RWPE2 (cell line): ENCODE data around the gene PNPO.

Experiments
- ATAC-seq: fragments of 200-7000 bp; cut with Tn5 transposase; 3 replicates; pipeline ENCODE4 v1.9.1; 2021; ENCODE audit warnings: low read depth
- DNase-seq: peaks from one replicate; pipeline ENCODE4 v3.0.0-alpha.2; 2020; ENCODE audit warnings: low spot score
- H3K27ac ChIP-seq: fragments of 450-650 bp; 2 replicates; pipeline ENCODE4 v1.5.1; 2017; ENCODE audit warnings: mild to moderate bottlenecking; ENCODE audit not compliant: poor library complexity, severe bottlenecking
- H3K27me3 ChIP-seq: fragments of 250-450 bp; sonication (Bioruptor Pico); 2 replicates; pipeline ENCODE4 v1.5.1; 2021; ENCODE audit warnings: mild to moderate bottlenecking, moderate library complexity; ENCODE audit not compliant: insufficient read depth, poor library complexity, severe bottlenecking
- H3K36me3 ChIP-seq: fragments of 250-450 bp; sonication (Bioruptor Pico); 2 replicates; pipeline ENCODE4 v1.5.1; 2020; ENCODE audit warnings: low read depth, mild to moderate bottlenecking, moderate library complexity
- H3K4me1 ChIP-seq: fragments of 250-450 bp; sonication (Bioruptor Pico); 2 replicates; pipeline ENCODE4 v1.5.1; 2021; ENCODE audit warnings: mild to moderate bottlenecking, moderate library complexity; ENCODE audit not compliant: insufficient read depth, poor library complexity, severe bottlenecking
- H3K4me3 ChIP-seq: fragments of 250-450 bp; sonication (Bioruptor Pico); 2 replicates; pipeline ENCODE4 v1.5.1; 2021; ENCODE audit warnings: mild to moderate bottlenecking, moderate library complexity; ENCODE audit not compliant: severe bottlenecking
- H3K9me3 ChIP-seq: fragments of 250-450 bp; sonication (Bioruptor Pico); 2 replicates; pipeline ENCODE4 v1.5.1; 2021; ENCODE audit warnings: mild to moderate bottlenecking, moderate library complexity; ENCODE audit not compliant: severe bottlenecking
- TF ChIP-seq, protein P1 (sequence below): fragments of 450-650 bp; IDR thresholded peaks from one replicate; pipeline ENCODE4 v1.5.1; 2017; ENCODE audit warnings: mild to moderate bottlenecking, moderate library complexity; ENCODE audit not compliant: poor library complexity, severe bottlenecking

The PNPO gene

DNA sequence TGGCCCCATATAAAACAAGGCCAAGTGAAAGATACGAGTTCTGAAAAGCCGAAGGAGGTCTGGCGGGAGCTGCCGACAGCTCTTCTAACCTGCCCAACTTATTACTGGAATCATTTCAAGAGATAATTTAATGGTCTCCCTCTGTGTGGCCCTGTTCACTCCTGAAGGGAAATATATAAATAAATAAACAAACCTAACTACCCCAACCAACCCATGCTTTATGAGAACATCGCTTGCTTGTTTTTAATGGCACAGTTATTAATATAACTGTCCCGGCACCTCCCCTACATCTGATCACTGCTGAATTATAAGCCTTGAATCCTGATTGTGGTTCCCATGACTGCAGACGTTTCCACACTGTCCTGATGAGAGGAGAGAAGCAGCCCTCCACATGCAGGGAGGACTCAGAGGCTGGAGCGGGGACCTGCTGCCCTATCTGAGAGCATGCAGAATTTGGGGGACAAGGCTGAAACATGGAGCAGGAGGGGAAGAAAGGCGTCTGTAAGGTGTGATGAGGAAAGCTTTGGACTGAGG is 51.7 kb downstream of the PNPO start:
- Histone ChIP-seq H3K4me1 (no peaks in the 10 kb centered on the region), H3K9me3 (no peaks in the 10 kb centered on the region), H3K27me3 (no peaks in the 10 kb centered on the region), H3K27ac (no peak overlapping the region), H3K4me3 (no peak overlapping the region), H3K36me3 (no peaks in the 10 kb centered on the region)
- DNase-seq (no peak), ATAC-seq (no peak)
- TF ChIP-seq, protein P1, sequence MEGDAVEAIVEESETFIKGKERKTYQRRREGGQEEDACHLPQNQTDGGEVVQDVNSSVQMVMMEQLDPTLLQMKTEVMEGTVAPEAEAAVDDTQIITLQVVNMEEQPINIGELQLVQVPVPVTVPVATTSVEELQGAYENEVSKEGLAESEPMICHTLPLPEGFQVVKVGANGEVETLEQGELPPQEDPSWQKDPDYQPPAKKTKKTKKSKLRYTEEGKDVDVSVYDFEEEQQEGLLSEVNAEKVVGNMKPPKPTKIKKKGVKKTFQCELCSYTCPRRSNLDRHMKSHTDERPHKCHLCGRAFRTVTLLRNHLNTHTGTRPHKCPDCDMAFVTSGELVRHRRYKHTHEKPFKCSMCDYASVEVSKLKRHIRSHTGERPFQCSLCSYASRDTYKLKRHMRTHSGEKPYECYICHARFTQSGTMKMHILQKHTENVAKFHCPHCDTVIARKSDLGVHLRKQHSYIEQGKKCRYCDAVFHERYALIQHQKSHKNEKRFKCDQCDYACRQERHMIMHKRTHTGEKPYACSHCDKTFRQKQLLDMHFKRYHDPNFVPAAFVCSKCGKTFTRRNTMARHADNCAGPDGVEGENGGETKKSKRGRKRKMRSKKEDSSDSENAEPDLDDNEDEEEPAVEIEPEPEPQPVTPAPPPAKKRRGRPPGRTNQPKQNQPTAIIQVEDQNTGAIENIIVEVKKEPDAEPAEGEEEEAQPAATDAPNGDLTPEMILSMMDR, result no peak

DNA sequence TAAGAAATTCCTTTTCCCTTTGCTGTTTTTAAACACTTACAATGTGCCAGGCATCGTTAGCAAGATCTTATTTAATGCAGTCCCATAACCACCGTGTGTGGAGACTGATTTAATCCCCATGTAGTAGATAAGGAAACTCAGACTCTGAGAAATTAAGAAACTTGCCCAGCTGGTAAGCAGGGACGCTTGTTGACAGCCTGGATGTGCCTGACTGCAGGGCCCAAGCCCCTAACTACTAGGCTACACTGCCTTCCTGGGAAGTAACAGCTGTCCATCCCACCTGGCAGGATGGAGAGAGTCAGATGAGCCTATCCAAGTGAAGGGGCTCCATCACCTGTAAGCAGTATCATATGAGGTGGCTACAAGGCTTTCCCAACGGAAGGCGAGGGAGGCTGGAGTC is 52.6 kb downstream of the PNPO start:
- H3K27ac ChIP-seq, result no peak overlapping the region
- no peak overlapping the region for H3K4me3 ChIP-seq
- H3K4me1 ChIP-seq, result no peaks in the 10 kb centered on the region
- no peaks in the 10 kb centered on the region for H3K9me3 ChIP-seq
- H3K36me3 ChIP-seq, result no peaks in the 10 kb centered on the region
- DNase-seq (no peak), ATAC-seq (no peak)
- TF ChIP-seq, protein P1, result no peak
- no peaks in the 10 kb centered on the region for H3K27me3 ChIP-seq

DNA sequence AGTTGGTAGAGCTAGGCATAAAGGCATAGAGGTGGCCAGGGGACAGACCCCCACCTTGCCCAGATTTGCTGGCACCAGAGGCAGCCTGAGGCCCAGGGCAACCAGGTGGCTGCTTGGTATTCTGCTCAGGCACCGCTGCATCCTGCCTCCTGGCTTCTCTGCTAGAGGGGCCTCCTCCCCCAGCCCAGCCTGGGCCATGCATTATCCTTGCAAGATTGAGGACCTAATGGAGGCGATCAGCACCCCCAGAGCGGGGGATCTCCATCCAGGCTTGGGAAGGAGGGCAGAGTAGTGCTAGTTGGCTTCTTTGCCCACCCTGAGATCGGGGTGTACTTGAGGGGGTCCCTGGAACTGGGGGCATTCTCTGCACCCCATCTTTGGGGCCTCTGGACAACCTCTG is 53.4 kb downstream of the PNPO start:
- no peaks in the 10 kb centered on the region for H3K4me1 ChIP-seq
- H3K4me3 ChIP-seq, result no peak overlapping the region

DNA sequence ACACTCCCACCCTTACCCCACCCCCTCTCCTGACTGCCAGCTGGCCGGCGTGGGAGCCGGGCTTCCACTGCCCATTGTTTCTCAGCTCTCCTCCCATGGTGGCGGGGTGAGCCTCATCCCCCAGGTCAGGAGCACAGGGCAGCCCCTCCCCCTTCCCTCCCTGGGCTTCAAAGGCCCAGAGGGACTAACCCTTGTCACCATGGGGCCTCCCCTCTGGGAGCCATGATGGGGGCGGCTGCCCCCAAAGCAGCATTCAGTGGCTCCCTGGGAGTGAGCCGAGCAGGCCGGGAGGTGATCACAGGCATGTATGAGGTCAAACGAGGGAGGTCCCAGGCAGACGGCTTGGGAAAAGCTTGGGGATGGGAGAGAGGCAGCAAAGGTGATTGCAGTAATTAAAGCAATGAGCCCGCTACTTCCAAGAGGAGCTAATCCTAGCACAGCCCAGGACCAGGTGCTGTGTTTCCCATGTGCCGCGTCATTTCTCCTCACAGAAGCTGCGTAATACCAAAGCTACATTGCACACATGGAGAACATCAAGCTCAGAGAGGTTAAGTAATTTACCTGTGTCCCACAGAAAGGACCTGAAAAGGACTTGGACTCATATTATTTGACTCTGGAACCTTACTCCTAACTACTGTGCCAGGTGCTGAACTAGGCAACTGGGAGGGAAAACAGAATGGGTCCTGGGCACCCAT is 54.0 kb downstream of the PNPO start:
- no peak for ATAC-seq
- Histone ChIP-seq H3K27me3 (no peaks in the 10 kb centered on the region), H3K4me3 (no peak overlapping the region), H3K36me3 (no peaks in the 10 kb centered on the region), H3K9me3 (no peaks in the 10 kb centered on the region), H3K4me1 (no peaks in the 10 kb centered on the region), H3K27ac (no peak overlapping the region)
- TF ChIP-seq, protein P1, result no peak
- no peak for DNase-seq

More for the DNA sequence above, 53.4 kb downstream of the PNPO start:
- H3K36me3 ChIP-seq, result no peaks in the 10 kb centered on the region
- TF ChIP-seq, protein P1, result no peak
- H3K27ac ChIP-seq, result no peak overlapping the region
- DNase-seq (no peak), ATAC-seq (no peak)
- H3K27me3 ChIP-seq, result no peaks in the 10 kb centered on the region
- no peaks in the 10 kb centered on the region for H3K9me3 ChIP-seq

DNA sequence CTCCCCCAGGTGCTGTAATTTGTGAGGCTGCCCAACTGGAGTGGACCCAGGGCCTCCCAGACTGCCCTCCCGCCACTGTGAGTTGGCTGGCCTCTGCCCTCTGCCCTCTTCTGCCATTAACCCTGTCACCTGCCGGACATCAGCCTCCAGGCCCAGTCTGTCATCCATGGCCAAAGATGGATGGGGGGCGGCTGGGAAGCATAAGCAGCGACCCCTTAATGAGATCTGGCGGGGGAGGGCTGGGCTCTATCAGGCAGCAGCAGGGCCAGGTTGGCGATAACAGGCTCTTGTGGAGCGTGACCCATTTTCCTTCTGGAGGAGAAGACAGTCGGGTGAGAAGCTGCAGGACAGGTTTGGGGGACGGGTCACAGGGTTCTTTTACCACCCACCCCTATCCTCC is 54.8 kb downstream of the PNPO start:
- Histone ChIP-seq H3K4me3 (no peak overlapping the region), H3K9me3 (no peaks in the 10 kb centered on the region), H3K27me3 (no peaks in the 10 kb centered on the region), H3K4me1 (no peaks in the 10 kb centered on the region), H3K27ac (no peak overlapping the region), H3K36me3 (no peaks in the 10 kb centered on the region)
- TF ChIP-seq, protein P1, result no peak
- no peak for ATAC-seq
- no peak for DNase-seq
